HepG2 (cell line): ENCODE data around the gene ZBTB44. TPM values are rescaled to one million over a fixed set of nuclear protein-coding genes. Genes with fewer than 3 reads are reported as not detected.
A peak's percentile ranks its signal among the peaks of the same experiment; 100 is the strongest.

ENCODE experiments used
- ATAC-seq: fragments of 200-7000 bp; cut with Tn5 transposase; 3 replicates; pipeline ENCODE4 v1.9.1; 2020; ENCODE audit warnings: mild to moderate bottlenecking, moderate library complexity
- BruUV-seq: library from RNA; stranded (reverse); fragments of 400-500 nt; replicated peaks from 2 replicates; lab custom pipeline; 2021; lab: Mats Ljungman, UMichigan
- CTCF ChIA-PET: fragments of 300-600 bp; formaldehyde crosslinking; extraction: SDS; loops from one replicate; lab custom pipeline; 2021; ENCODE audit warnings: low total read pairs, inconsistent platforms, low intra/inter-chr PET ratio; lab: Yijun Ruan, JAX
- POLR2A ChIA-PET: fragments of 350-600 bp; sonication (Branson Sonifier 250); formaldehyde crosslinking; loops from one replicate; lab custom pipeline; 2020; ENCODE audit warnings: antibody characterized with exemption, inconsistent platforms; lab: Yijun Ruan, JAX
- DNase-seq: peaks from one replicate; pipeline ENCODE4 v3.0.0-alpha.2; 2015; ENCODE audit warnings: low spot score
- FAIRE-seq: peaks from 3 replicates; lab custom pipeline; 2011; peaks lifted over from hg19 to GRCh38; lab: Jason Lieb, UNC
- H2AFZ ChIP-seq: one replicate; pipeline ENCODE4 v1.6.1; 2011; ENCODE audit warnings: low read length, inconsistent platforms
- H3K27ac ChIP-seq: fragments of 300-600 bp; 3 replicates; pipeline ENCODE4 v1.8.0; 2011; ENCODE audit warnings: mixed run types, mild to moderate bottlenecking, mixed read lengths, low read length, inconsistent platforms; ENCODE audit not compliant: insufficient read depth; ENCODE audit errors: extremely low read length
- H3K27me3 ChIP-seq, 2 experiments: fragments of 200-600 bp in 1 of 2; 2 replicates in 1 of 2; 3 replicates in 1 of 2; pipeline versions ENCODE4 v1.6.0 to v1.8.0; 2011; ENCODE audit warnings: low read length in 2 of 2, mild to moderate bottlenecking in 2 of 2, moderate library complexity in 2 of 2, inconsistent platforms in 1 of 2; ENCODE audit not compliant: insufficient read depth in 2 of 2, control insufficient read depth in 1 of 2
- H3K36me3 ChIP-seq, 2 experiments: fragments of 200-600 bp in 1 of 2; replicated peaks in 1 of 2; 2 replicates in 1 of 2; 3 replicates in 1 of 2; pipeline versions ENCODE4 v1.5.1 to v1.8.0; 2011; ENCODE audit warnings: low read length in 2 of 2, inconsistent platforms in 1 of 2; ENCODE audit not compliant: insufficient read depth in 2 of 2, control insufficient read depth in 1 of 2
- H3K4me1 ChIP-seq: 2 replicates; pipeline ENCODE4 v1.5.1; 2012; ENCODE audit warnings: low read length, inconsistent platforms; ENCODE audit not compliant: insufficient read depth
- H3K4me2 ChIP-seq: 2 replicates; pipeline ENCODE4 v1.6.0; 2011; ENCODE audit warnings: low read depth, low read length, inconsistent platforms
- H3K4me3 ChIP-seq, 3 experiments: fragments of 200-600 bp in 1 of 3; sonication (generic), shearing (Covaris generic) in 1 of 3; replicated peaks in 1 of 3; 2 replicates each; pipeline ENCODE4 v1.5.1; 2011 to 2016; ENCODE audit warnings: low read length in 3 of 3, inconsistent platforms in 2 of 3, low read depth in 2 of 3, mild to moderate bottlenecking in 2 of 3, control low read depth in 1 of 3, mixed read lengths in 1 of 3; ENCODE audit not compliant: insufficient read depth in 1 of 3
- H3K79me2 ChIP-seq: one replicate; pipeline ENCODE4 v1.6.1; 2011; ENCODE audit warnings: low read length, inconsistent platforms; ENCODE audit not compliant: insufficient read depth
- H3K9ac ChIP-seq: 2 replicates; pipeline ENCODE4 v1.6.0; 2011; ENCODE audit warnings: mild to moderate bottlenecking, low read depth, low read length, inconsistent platforms; ENCODE audit not compliant: insufficient read depth
- H3K9me3 ChIP-seq: 2 replicates; pipeline ENCODE4 v1.5.1; 2012; ENCODE audit warnings: mild to moderate bottlenecking, low read length
- H4K20me1 ChIP-seq: 2 replicates; pipeline ENCODE4 v1.6.0; 2011; ENCODE audit warnings: inconsistent platforms, mild to moderate bottlenecking, low read length, moderate library complexity; ENCODE audit not compliant: insufficient read depth
- ATAD3A ChIP-seq: sonication (generic); formaldehyde crosslinking; IDR thresholded peaks from 2 replicates; pipeline ENCODE4 v1.4.0; 2020; ENCODE audit warnings: missing genetic modification reagents
- CEBPB ChIP-seq: IDR thresholded peaks from 2 replicates; pipeline ENCODE4 v1.6.1; 2011; ENCODE audit warnings: low read depth, low read length, improper control_type of control experiment, borderline replicate concordance
- FLYWCH1 ChIP-seq: sonication (generic); formaldehyde crosslinking; IDR thresholded peaks from 2 replicates; pipeline ENCODE4 v1.8.1; 2023; ENCODE audit warnings: mild to moderate bottlenecking, missing genetic modification reagents
- HNF4A ChIP-seq: sonication (generic); formaldehyde crosslinking; IDR thresholded peaks from 2 replicates; pipeline ENCODE4 v1.4.0; 2020; ENCODE audit warnings: missing genetic modification reagents
- NCOA2 ChIP-seq: sonication (generic); formaldehyde crosslinking; IDR thresholded peaks from 2 replicates; pipeline ENCODE4 v1.8.0; 2022; ENCODE audit warnings: inconsistent platforms
- POLR2G ChIP-seq: fragments of 200-400 bp; formaldehyde crosslinking; IDR thresholded peaks from 2 replicates; pipeline ENCODE4 v1.6.1; 2018; ENCODE audit warnings: mild to moderate bottlenecking, low read depth, low read length, moderate library complexity
- SMC3 ChIP-seq: IDR thresholded peaks from 2 replicates; pipeline ENCODE4 v1.6.1; 2011; ENCODE audit warnings: low read length, improper control_type of control experiment
- SOX13 ChIP-seq, 3 experiments: fragments of 450-650 bp in 1 of 3; sonication (generic) in 1 of 3; formaldehyde crosslinking in 1 of 3; IDR thresholded peaks in 2 of 3; conservative IDR thresholded peaks in 1 of 3; 2 replicates each; pipeline versions ENCODE4 v1.5.0 to v1.6.1; 2016 to 2020; ENCODE audit warnings: antibody characterized with exemption in 1 of 3, mild to moderate bottlenecking in 1 of 3, missing compliant biosample characterization in 1 of 3, missing genetic modification reagents in 1 of 3, moderate library complexity in 1 of 3
- ZHX1 ChIP-seq: sonication (generic); formaldehyde crosslinking; IDR thresholded peaks from 2 replicates; pipeline ENCODE4 v1.8.1; 2022; ENCODE audit warnings: low read depth, mild to moderate bottlenecking, missing genetic modification reagents
- ZNF263 ChIP-seq: sonication (generic); formaldehyde crosslinking; IDR thresholded peaks from 2 replicates; pipeline ENCODE4 v1.4.0; 2020; ENCODE audit warnings: missing genetic modification reagents
- ZNF441 ChIP-seq: sonication (generic); formaldehyde crosslinking; IDR thresholded peaks from 2 replicates; pipeline ENCODE4 v1.7.0; 2021; ENCODE audit warnings: missing genetic modification reagents, borderline replicate concordance
- ZNF513 ChIP-seq: sonication (generic); formaldehyde crosslinking; conservative IDR thresholded peaks from 2 replicates; pipeline ENCODE4 v1.5.0; 2020; ENCODE audit warnings: missing genetic modification reagents
- ZNF687 ChIP-seq: sonication (generic); formaldehyde crosslinking; IDR thresholded peaks from 2 replicates; pipeline ENCODE4 v1.5.1; 2020; ENCODE audit warnings: mild to moderate bottlenecking, missing genetic modification reagents, moderate library complexity
- ZSCAN22 ChIP-seq: sonication (generic); formaldehyde crosslinking; IDR thresholded peaks from 2 replicates; pipeline ENCODE4 v1.4.0; 2020; ENCODE audit warnings: mild to moderate bottlenecking, missing genetic modification reagents
- WGBS: methylation state at CpG from one replicate; pipeline ENCODE4 v1.1.6; 2017; ENCODE audit warnings: low lambda C conversion rate; 5-methylcytosine and 5-hydroxymethylcytosine counted together
- in situ Hi-C: cut with HindIII; loops from 2 replicates; pipeline ENCODE4 v1.10.0; 2017; ENCODE audit warnings: low pct_unique_long_range_greater_than_20kb; ENCODE audit not compliant: extremely low pct_ligation_motif_present
- intact Hi-C: fragments of 100-400 bp; cut with micrococcal nuclease; formaldehyde crosslinking; loops from one replicate; pipeline ENCODE4 v1.10.0; 2022; ENCODE audit not compliant: unreplicated experiment
- polyA plus RNA-seq, 8 experiments: library from polyadenylated mRNA; depleted of rRNA in 3 of 8; stranded (reverse) in 7 of 8; unstranded in 1 of 8; fragments of >200 nt; fragmentation: Illumina TruSeq in 4 of 8; extraction: Trizol in 4 of 8; gene quantifications; 2 replicates each; pipeline versions ENCODE4 v1.2.1 to v1.2.3, GENCODE V29; 2011 to 2016; ENCODE audit warnings: low read depth in 4 of 8, missing spikeins in 1 of 8, mixed read lengths in 1 of 8; ENCODE audit not compliant: insufficient read depth in 1 of 8
- total RNA-seq, 5 experiments: library from RNA; depleted of rRNA; stranded (reverse); fragments of >200 nt; fragmentation: Illumina TruSeq; extraction: Trizol; gene quantifications; 2 replicates each; pipeline ENCODE4 v1.2.3, GENCODE V29; 2016; ENCODE audit warnings: low read depth in 1 of 5

Gene ZBTB44
- total and polyA plus RNA-seq, 2 of the 13 experiments (the other 11 are each of a cell fraction or from before 2014, with no cell fraction given) = 22.8 to 23.6 TPM

- Histone ChIP-seq H3K36me3 (no peaks in the 10 kb centered on the region), H3K4me3 (peak overlapping the region in 1 of 3 experiments; percentile 50; a peak in 2 of 6 replicates), H3K27ac (no peak overlapping the region), H3K79me2 (no peaks in the 10 kb centered on the region), H3K9me3 (no peaks in the 10 kb centered on the region), H3K27me3 (peaks cover 0 to 18% of the 10 kb centered on the region in 2 experiments; a peak in 4 of 5 replicates), H3K9ac (no peak overlapping the region), H3K4me2 (peak overlapping the region; percentile 64), H2AFZ (no peak overlapping the region), H3K4me1 (peaks cover 36% of the 10 kb centered on the region), H4K20me1 (no peaks in the 10 kb centered on the region)
- intact Hi-C loops (loop anchor here (5.0 to 10.0 kb wide), 2 partner anchors 94 to 958 kb away; partner anchors contain the start of gene ZBTB44), in situ Hi-C loops (loop anchor here (25.0 kb wide), 1 partner anchor 667 kb away; no protein-coding TSS in a partner anchor)
- ChIA-PET POLR2A (interaction anchor here (0.6 kb wide), 1 partner anchor 39 kb away, joined by 3 read pairs; no protein-coding TSS in a partner anchor), CTCF (no interaction called here)
- BruUV-seq = no TSS peak
- no peak for FAIRE-seq
- peak; percentile 73 for ATAC-seq
- WGBS = 57% methylated on average over 15 of the region's 19 CpGs
- peak; percentile 61 for DNase-seq
- TF ChIP-seq ZHX1 (no peak), ZNF263 (CRISPR knock-in tag) (peak; percentile 82), SMC3 (no peak), POLR2G (peak; percentile 27; the same call in 1 of the 2 replicates), ZNF513 (no peak), FLYWCH1 (CRISPR knock-in tag) (no peak), HNF4A (CRISPR knock-in tag) (peak; percentile 43; the same call in 1 of the 2 replicates), ZSCAN22 (CRISPR knock-in tag) (no peak), ZNF441 (no peak), CEBPB (peak; percentile 5; the same call in 1 of the 2 replicates), ZNF687 (CRISPR knock-in tag) (peak; percentile 21; the same call in 1 of the 2 replicates), NCOA2 (no peak), ATAD3A (CRISPR knock-in tag) (no peak), SOX13 (IDR thresholded peaks at IDR 0.05) (no peak), SOX13 (CRISPR knock-in tag; conservative IDR thresholded peaks at IDR 0.05 in 1 of 2, IDR thresholded peaks at IDR 0.05 in 1 of 2) (no peak)
Measured at GRCh38 chr11:130220311-130221035, 94.2 kb downstream of the ZBTB44 start.
